PFSK-1 (cell line): ENCODE data around the gene CEBPE.

Experiments used
- FOXP2 ChIP-seq: optimal IDR thresholded peaks from 2 replicates; pipeline ENCODE3; 2011; ENCODE audit warnings: borderline replicate concordance, control low read depth, inconsistent platforms; ENCODE audit not compliant: insufficient read depth; ENCODE audit errors: extremely low read length, extremely low read depth
- POLR2AphosphoS5 ChIP-seq: IDR thresholded peaks from 2 replicates; pipeline ENCODE4 v1.6.1; 2012; ENCODE audit warnings: low read depth, mild to moderate bottlenecking, control low read depth, low read length, moderate library complexity
- SIN3A ChIP-seq: IDR thresholded peaks from 2 replicates; pipeline ENCODE4 v1.6.1; 2012; ENCODE audit warnings: mild to moderate bottlenecking, low read length, moderate library complexity, borderline replicate concordance; ENCODE audit not compliant: insufficient read depth
- TAF1 ChIP-seq: IDR thresholded peaks from 2 replicates; pipeline ENCODE4 v1.6.1; 2012; ENCODE audit warnings: low read length, control low read depth, borderline replicate concordance; ENCODE audit not compliant: insufficient read depth
- TF ChIP-seq, protein P1 (sequence below), 2 experiments: IDR thresholded peaks; 2 replicates each; pipeline versions ENCODE4 v1.6.1 to v1.8.0; 2011 to 2012; ENCODE audit warnings: low read depth in 2 of 2, low read length in 2 of 2, control low read depth in 1 of 2, inconsistent platforms in 1 of 2, mild to moderate bottlenecking in 1 of 2, moderate library complexity in 1 of 2; ENCODE audit not compliant: insufficient read depth in 1 of 2

The CEBPE gene

DNA sequence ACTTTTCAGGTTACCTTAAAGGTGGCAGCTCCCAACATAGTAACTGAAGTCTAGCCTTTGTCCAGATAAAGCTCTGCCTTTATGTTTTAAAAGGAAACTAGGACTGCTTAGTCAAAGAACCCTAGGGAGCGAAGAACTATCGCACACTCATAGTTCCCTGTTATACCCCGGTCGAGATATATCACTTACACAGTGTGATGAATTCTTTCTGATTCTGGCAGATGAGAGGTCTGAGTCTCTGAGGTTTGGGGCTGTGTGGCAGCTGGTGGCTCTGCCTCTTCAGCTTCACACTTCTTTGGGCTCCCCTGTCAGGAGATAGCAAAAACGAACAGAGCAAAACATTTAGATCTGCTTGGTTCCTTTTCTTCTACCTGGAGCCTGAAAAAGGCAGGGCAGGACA, 41.1 kb downstream of the CEBPE start:
- TF ChIP-seq TAF1 = no peak
- no peak for TF ChIP-seq POLR2AphosphoS5
- TF ChIP-seq SIN3A = no peak
- no peak for TF ChIP-seq FOXP2
- TF ChIP-seq, protein P1, sequence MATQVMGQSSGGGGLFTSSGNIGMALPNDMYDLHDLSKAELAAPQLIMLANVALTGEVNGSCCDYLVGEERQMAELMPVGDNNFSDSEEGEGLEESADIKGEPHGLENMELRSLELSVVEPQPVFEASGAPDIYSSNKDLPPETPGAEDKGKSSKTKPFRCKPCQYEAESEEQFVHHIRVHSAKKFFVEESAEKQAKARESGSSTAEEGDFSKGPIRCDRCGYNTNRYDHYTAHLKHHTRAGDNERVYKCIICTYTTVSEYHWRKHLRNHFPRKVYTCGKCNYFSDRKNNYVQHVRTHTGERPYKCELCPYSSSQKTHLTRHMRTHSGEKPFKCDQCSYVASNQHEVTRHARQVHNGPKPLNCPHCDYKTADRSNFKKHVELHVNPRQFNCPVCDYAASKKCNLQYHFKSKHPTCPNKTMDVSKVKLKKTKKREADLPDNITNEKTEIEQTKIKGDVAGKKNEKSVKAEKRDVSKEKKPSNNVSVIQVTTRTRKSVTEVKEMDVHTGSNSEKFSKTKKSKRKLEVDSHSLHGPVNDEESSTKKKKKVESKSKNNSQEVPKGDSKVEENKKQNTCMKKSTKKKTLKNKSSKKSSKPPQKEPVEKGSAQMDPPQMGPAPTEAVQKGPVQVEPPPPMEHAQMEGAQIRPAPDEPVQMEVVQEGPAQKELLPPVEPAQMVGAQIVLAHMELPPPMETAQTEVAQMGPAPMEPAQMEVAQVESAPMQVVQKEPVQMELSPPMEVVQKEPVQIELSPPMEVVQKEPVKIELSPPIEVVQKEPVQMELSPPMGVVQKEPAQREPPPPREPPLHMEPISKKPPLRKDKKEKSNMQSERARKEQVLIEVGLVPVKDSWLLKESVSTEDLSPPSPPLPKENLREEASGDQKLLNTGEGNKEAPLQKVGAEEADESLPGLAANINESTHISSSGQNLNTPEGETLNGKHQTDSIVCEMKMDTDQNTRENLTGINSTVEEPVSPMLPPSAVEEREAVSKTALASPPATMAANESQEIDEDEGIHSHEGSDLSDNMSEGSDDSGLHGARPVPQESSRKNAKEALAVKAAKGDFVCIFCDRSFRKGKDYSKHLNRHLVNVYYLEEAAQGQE (IDR thresholded peaks at IDR 0.05; ENCODE audit: insufficient read depth in 1 of 2, low read depth in 2 of 2, low read length in 2 of 2) = no peak

DNA sequence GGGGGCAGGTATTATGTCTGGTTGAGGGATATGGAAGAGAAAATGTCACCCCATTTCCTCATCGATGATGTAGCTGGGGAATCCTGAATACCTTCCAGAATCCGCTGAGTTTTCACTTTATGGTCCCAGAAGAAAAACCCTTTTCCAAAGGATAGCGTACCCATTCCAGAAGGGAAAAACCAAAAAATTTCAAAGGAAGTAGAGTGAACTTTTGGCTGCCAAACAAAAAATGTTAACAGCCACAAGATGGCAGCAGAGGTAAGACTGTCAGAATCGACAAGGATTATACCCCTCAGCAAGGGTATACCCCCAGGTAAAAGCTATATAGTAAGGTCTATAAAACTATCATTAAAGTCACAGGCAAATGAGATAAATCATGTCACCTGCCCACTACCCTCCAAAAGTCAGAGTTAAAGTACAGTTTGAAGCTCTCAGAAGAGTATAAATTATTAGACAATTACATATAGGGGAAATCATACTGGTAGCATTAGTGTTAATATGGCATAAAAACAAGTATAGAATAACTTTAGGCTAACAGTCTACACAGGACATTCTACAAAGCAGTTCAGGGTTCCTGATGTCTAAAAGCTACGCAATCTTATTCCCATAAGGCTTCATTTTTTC, 42.2 kb downstream of the CEBPE start:
- TF ChIP-seq TAF1 (no peak), POLR2AphosphoS5 (no peak), SIN3A (no peak), FOXP2 (no peak)
- TF ChIP-seq, protein P1 (IDR thresholded peaks at IDR 0.05; ENCODE audit: insufficient read depth in 1 of 2, low read depth in 2 of 2, low read length in 2 of 2) = no peak

DNA sequence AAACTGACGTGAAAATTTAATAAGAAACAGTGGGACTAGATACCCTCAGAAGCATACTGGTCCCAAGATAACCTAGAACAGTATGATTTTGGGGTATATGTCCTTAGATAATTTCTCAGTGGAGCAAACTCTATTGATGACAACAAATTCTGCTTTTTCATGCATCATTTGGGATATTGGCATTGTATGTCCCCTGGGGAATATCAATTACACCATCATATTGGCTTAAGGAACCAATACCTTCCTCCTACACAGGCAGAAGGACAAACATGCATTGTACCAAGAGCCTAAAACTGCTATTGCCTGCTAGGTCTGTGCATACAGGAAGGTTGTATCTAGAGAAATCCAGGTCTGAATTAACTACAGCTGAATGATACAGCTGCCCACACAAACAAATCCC, 44.1 kb downstream of the CEBPE start:
- TF ChIP-seq POLR2AphosphoS5 (no peak), TAF1 (no peak), SIN3A (no peak), FOXP2 (no peak)
- TF ChIP-seq, protein P1 (IDR thresholded peaks at IDR 0.05; ENCODE audit: insufficient read depth in 1 of 2, low read depth in 2 of 2, low read length in 2 of 2) = no peak

DNA sequence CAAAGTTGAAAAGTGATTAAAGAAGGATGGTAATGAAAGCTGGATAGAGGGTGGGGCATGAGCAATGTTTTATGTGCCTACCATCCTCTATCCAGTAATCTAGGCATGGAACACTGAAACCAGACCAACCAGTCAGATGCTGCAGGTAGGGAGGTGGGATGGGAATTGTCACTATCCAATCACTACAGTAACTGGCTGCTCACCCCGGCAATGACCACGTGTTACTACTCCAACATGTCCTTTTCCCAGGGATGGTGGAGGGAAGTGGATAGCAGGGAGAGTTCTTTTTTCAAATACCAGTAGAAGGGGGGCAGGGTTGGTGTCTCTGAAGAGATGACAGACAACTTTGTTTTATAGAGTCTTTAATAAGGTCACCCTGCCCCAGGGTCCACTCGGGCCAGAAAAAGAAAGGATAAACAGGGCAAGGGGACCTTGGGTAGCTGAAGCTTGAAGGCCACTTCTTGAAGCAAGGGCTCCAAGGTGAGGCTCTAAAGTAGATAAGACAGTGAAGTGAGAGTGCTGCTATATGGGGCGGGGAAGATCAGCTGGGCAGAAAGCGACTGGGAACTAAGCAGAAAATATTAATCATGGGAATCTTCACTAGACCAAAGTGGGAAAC, 47.0 kb downstream of the CEBPE start:
- TF ChIP-seq SIN3A = no peak
- TF ChIP-seq, protein P1 (IDR thresholded peaks at IDR 0.05; ENCODE audit: insufficient read depth in 1 of 2, low read depth in 2 of 2, low read length in 2 of 2) = no peak
- TF ChIP-seq FOXP2 = no peak
- TF ChIP-seq TAF1 = no peak
- no peak for TF ChIP-seq POLR2AphosphoS5
